GM08714 (cell line): ENCODE data around the gene NAALADL2.

Experiments used
- H3K4me3 ChIP-seq: fragments of 200-500 bp; sonication (Bioruptor generic); 2 replicates; pipeline ENCODE4 v1.5.1; 2014; ENCODE audit warnings: mild to moderate bottlenecking, low read length, inconsistent platforms
- ZNF274 ChIP-seq: IDR thresholded peaks from 2 replicates; pipeline ENCODE4 v1.6.1; 2012; ENCODE audit warnings: mild to moderate bottlenecking, low read depth, low read length

Gene NAALADL2

DNA sequence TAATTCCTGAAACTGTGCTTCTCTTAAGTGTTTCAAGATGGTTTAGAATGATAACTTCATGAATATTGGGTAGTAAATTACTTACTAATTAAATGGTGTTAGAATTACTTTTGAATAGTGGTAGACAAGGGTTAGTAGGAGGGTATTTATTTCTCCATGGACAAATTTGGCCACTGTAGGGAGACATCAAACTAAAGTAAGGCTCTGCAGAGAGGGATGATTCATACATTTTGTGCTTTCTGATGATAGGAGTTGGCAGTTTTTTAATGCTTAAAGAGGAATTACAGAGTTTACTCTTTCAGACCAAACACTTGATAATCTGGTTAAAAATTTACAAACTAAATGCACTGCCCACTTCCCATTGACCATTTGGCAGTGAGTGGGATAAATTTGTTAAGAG lies 127.6 kb downstream of the NAALADL2 start:
- TF ChIP-seq ZNF274 = no peak
- H3K4me3 ChIP-seq = no peak overlapping the region

DNA sequence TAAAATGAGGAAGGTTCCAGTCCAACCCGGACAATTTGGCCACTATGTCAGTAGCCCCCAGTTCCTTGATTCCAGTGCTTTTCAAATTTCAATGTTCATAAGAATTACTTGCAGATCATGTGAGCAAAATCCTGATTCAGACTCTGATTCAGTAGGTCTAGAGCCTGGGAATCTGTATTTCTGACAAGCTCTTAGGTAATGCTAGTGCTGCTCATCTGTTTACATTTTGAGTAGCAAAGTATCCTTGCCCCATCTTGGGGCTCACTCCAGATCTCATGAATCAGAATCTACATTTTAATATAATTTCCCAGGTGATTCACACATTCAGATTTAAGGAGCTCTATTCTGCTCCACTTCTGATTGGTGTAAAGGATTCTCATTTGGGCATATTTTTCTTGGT lies 142.0 kb downstream of the NAALADL2 start:
- no peak for TF ChIP-seq ZNF274
- H3K4me3 ChIP-seq = no peak overlapping the region

DNA sequence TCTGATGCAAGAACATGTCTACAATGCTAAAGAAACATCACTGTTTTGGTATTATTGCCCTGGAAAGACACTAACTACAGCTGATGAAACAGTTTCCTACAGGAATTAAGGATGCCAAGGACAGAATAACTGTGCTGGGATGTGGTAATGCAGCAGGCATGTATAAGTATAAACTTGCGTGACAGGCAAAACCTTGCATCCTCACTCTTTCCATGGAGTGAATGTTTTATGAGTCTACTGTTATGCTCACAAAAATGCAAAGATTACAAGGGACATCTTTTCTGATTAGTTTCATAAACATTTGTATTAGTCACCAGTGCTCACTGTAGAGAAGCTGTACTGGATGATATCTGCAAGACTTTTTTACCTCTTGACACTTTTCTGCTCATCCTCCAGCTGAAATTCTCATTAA lies 143.6 kb downstream of the NAALADL2 start:
- no peak for TF ChIP-seq ZNF274
- H3K4me3 ChIP-seq = no peak overlapping the region

DNA sequence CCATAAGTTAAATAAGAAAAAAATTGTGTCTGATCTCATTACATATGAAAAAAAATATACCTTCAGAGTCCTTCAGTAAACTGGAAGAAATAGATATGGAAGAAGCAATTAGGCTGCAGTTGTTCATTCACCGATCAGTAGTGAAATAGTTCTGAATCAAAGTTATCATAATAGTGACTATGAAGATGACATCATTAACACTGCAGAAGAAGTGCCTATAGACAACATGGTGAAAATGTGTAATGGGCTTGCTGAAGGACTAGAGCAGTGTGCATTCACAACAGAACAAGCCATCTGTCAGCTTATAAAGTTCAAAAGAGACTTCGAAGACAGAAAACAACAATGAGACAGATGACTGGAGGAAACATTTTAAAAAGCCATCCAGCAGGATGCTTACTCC lies 144.5 kb downstream of the NAALADL2 start:
- TF ChIP-seq ZNF274 = no peak
- no peak overlapping the region for H3K4me3 ChIP-seq

DNA sequence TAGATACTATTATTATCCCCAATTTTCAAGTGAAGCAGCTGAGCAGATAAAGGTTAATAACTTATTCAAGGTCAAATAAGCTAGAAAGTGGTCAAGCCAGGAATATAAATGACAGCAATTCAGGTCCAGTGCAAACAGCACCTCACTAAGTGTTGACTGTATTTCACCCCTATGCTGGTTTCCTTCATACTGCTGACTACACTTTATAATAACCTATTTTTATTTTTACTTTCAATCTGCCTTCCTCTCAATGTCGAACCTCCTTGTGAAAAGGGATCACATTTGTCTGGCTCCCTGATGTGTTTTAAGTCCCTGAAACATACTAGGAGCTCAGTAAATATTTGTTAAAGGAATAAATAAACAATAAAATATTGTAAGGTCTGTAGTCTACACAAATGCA lies 146.1 kb downstream of the NAALADL2 start:
- TF ChIP-seq ZNF274 = no peak
- H3K4me3 ChIP-seq = no peak overlapping the region

DNA sequence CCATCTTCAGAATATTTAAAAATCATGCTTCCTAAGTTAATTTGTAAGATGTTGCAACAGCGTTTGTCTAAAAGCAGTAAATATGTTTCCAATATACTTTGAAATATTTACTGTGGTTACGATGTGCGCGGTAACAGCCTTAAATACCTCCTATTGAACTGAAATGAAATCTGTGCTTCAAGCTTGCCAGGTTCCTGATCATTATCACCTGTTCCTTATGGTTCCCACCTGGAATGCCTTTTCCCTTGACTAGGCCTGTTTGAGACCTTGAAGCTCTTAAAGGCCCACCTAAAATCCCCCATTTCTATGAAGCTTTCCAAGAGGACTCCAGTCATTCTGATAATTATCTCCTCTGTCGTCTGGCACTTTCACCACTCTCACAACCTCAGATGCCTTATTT lies 146.7 kb downstream of the NAALADL2 start:
- no peak overlapping the region for H3K4me3 ChIP-seq
- no peak for TF ChIP-seq ZNF274

DNA sequence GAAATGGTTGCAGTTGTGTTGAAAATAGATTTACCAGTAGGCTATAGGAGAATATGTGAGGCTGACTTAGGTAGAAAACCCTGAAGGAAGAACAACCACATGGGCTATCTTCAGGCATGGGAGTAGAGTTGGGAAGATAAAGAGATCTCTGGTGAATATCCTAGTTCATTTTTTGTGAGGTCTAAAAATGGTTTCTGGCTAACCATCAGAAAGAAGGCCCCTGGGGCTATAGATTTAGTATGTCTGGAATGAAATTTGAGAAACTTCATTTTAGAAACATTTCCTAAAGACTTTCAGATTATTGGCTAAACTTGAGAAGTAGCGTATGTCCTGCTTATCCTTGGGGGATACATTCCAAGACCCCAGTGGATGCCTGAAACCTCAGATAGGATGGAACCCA lies 148.2 kb downstream of the NAALADL2 start:
- no peak for TF ChIP-seq ZNF274
- no peak overlapping the region for H3K4me3 ChIP-seq

DNA sequence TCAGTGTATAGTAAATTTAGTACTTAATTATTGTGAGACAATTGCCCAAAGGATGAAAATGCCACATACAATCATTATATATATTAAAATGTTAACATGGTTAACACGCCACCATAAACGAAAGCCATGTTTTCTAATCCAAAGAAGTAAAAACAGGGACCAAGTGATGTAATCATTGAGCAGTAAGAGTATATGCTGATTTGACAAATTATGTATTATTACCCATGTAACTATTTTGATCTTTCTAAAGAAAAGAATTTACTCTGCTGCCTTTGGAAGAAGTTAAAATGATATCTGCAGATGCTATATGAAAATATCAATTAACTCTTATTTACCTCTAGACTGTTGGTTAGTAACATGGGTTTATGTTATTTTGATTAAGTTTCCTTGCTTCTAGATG lies 150.2 kb downstream of the NAALADL2 start:
- H3K4me3 ChIP-seq = no peak overlapping the region
- TF ChIP-seq ZNF274 = no peak

DNA sequence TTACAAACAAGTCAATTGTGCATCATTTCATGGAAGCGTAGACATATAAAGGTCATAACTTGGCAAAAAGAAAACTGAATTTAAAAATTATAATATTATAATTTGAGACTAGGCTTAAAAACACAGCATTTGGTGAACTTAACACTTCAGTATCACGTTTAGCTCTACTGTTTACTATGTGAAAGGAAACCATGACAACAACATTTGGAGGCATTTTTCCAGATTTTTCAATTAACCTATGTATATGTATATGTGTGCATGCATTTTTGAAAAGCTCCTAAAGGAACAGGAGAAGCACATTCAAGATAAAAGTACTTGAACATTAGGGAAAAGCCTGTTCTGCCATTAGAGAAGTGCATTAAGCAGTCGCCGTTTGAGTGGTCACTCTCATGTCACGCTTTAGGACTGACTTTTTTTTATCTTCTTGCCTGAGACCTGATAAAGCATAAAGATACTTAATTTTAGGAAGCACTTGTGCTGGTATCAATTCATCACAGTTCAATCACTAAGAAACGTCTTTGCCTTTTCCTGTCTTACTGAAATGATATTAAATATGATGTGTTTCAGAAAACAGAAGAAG lies 156.0 kb downstream of the NAALADL2 start:
- no peak overlapping the region for H3K4me3 ChIP-seq
- no peak for TF ChIP-seq ZNF274

DNA sequence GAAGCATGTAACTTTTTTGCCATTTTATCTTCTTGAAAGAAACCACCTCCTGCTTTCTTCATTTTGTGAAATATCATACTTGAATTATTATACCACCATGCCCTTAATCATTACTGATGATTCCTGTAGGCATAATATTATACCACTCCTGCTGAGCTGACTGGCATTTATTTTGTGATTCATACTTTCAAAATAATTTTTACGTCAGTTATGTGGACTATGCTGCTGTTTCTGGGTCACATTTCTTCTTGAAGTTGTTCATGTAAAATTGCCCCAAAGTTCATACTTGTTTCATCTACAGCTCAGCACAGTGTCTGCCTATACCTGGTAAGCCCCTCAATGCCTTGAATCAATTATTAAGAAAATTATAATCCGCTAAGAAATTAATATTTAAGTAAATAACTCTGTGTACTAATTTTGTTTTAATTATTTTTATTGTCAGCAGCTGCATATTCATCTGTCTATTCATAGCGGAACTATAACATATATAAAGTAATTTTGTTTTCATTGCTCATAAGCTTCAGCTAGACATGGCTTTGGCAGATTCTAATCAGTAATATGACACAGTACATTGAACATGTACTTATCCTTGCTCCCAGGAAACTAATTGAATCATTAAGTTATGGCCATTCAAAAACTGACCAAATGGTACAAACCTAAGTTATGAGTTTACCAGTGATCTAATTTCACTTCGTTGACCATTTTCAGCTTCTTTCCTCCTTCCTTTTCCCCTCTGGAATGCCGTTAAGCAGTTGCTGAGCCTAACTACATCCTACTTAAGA lies 160.0 kb downstream of the NAALADL2 start:
- TF ChIP-seq ZNF274 = no peak
- no peak overlapping the region for H3K4me3 ChIP-seq

DNA sequence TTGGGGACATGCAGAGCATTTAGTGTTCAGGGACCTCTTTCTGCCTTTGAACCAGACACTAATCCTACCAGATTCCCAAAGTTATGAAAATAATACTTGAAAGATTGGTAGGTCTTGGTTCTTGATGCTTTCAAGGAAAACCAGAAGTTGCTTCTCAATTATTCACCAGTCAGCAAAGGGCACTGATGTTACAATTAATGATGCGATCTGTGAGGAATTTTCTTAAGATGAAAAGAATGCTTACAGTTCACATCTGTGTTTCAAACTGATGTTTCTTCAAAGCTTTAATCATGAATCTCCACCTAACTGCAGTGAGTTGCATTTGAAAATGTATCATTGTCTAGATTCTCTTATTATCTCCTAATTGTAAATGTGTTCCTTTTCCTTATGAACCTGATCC lies 161.0 kb downstream of the NAALADL2 start:
- H3K4me3 ChIP-seq = no peak overlapping the region
- no peak for TF ChIP-seq ZNF274

DNA sequence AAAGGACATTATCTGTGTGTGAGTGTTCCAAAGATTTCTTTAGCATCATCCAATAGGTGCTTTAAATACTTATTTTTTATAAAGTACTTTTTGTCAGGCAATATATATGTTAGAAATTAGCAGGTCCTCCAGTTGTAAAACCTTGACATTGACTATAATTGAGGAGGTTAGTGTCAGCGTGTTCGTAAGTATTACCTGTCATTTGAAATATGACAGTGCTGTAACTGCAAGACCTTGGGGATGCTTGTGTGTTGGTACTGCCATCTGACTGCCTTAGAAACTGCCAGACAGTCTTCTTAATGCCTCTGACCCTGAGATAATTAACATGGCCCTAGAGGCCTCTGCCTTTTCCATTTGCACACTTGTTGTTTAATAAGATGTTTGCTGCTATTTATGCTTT lies 170.7 kb downstream of the NAALADL2 start:
- TF ChIP-seq ZNF274 = no peak
- no peak overlapping the region for H3K4me3 ChIP-seq

DNA sequence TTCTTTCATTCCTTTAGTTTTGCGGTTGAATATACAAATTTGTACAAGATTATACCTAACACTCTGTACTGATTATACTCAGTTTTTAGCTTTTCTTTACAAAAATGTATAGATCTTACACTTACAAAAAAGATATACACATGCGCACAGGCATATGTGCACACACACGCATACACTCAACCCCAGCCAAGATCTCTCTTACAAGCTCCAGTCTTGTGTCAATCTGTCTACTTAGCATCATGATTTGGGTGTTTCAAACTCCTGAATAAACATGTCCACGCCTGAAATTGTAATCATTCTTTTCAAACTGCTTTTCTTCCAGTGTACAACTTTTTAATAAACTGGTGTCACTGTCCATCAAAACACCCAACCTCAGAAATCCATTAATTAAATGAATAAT lies 180.7 kb downstream of the NAALADL2 start:
- no peak overlapping the region for H3K4me3 ChIP-seq
- no peak for TF ChIP-seq ZNF274

DNA sequence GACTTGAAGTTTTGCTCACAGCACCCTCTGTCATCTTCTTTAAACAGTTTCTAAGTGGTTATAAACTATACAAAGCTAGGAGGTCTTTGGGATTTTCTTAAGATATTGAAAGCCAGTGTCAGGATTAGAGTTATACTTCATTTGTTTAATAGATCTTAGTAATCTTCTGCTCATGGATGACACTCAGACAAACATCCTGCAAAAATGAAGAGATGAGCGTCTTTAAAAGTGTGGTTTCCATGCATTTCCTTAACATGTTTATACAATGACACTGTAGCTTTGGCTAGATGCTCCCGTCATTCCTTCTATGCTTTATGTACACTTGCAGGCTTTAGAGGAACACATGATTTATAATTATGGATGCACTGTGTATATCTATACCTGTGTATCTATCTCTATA lies 182.2 kb downstream of the NAALADL2 start:
- no peak overlapping the region for H3K4me3 ChIP-seq
- TF ChIP-seq ZNF274 = no peak

DNA sequence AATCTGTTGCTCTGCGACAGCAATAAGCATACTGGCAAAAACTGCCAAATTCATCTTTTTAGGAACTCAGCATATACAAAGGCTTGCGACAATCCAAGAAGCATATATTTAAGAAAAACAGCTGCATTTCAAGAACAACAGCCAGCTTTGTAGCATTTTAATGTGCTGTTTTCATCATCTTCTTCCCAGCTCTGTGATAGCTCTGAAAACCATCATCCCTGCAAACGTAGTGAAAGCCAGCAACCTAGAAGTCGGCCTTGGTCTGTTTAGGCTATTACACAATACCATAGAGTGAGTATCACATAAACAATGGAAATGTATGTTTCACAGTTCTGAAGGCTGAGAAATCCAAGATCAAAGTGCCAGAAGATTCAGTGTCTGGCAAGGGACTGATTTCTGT lies 187.5 kb downstream of the NAALADL2 start:
- no peak for TF ChIP-seq ZNF274
- H3K4me3 ChIP-seq = no peak overlapping the region

DNA sequence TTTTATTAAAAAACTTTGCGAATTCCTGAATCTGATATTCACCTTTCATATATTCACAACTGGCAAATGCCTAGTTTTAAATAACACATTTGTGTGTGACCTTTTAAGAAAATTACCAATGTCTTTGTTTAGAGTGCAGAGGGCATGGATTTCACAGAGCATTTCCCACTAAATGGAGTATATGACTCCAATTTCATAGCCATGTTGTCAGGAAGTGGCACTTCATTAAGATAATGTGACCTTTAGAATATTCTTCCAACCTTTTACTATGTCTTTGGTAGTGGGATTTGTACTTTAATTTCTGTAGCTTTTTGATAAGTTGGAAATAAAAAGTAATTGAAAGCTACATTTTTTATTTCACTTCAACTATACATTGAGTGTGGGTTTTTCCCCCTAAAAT lies 188.7 kb downstream of the NAALADL2 start:
- H3K4me3 ChIP-seq = no peak overlapping the region
- TF ChIP-seq ZNF274 = no peak

DNA sequence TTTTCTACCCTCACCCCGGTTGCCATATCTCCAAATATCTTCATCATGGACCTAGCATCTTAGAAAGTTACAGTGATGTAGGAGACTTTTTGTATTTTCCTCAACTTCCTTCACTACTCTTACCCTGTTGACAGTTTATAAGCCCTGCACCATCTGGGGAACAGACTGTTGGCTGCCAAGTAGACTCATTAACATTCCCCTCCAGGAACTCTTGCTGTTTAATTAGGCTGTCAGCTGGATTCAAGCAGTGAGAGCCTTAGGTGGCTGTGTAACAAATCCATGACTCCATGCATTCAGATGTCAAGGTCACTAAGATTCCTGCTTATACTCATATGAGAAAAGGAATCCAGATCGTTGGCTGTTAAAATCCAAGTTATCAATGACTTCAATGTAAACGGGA lies 198.3 kb downstream of the NAALADL2 start:
- H3K4me3 ChIP-seq = no peak overlapping the region
- TF ChIP-seq ZNF274 = no peak
